CD4-positive, alpha-beta T cell treated with Interleukin-10 for 1 hour (primary cell): Measurements from ENCODE around the gene CRYGN.

Experiments
- DNase-seq: peaks from one replicate; pipeline ENCODE4 v3.0.0-alpha.2; 2020

Gene CRYGN

GRCh38 chr7:151425670-151426440 is 14.1 kb downstream of the CRYGN start:
- DNase-seq = no peak

DNA sequence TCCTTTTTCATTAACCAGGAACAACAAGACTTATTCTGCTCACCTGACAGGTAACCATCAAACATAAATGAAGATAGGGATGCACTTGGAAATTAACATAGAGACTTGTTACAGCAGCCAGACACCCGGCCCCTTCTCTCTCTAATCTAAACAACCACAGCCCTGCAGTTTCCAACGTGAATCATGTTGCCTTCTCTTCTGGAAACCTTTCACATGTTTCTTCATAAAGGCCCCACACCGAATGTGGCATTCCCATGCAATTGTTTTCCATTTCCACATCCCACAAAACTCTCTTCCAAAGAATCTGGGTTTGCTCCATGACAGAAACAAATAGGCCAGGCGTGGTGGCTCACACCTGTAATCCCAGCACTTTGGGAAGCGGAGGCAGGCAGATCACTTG is 15.1 kb downstream of the CRYGN start:
- DNase-seq = no peak

DNA sequence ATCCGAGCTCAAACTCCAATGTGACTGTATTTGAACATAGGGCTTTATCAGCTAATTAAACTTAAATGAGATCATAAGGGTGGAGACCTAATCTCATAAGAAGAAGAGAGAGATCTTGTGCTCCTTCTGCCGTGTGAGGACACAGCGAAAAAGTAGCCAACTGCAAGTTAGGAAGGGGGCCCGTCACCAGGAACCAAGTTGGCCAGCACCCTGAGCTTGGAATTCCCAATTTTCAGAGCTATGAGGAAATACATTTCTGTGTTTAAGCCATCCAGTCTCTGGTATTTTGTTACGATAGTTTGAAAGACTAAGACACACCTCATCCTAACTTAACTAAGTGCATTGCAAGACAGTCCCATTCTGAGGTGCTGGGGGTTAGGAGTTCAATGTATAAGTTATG is 16.0 kb downstream of the CRYGN start:
- no peak for DNase-seq

- no peak for DNase-seq
Measured at GRCh38 chr7:151423226-151423625, 16.7 kb downstream of the CRYGN start.

DNA sequence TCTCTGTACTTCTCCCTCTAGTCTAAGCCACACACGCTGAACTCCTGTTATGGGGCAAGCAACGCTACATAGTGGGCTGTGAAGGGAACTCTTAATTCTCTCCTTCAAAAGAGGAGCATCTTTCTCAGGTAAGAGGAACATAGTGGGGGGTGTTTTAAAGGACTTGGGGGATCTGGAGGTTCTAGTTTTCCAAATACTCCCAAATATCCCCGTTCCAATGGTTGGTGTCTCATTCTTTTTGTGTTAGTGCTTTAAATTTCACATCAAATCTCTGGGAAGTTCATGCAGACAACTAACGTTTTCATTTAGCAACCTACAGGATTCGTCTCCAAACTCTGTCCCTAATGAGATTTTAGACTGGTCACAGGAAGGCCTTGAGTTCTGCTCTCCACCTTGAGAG is 17.7 kb downstream of the CRYGN start:
- DNase-seq = no peak

DNA sequence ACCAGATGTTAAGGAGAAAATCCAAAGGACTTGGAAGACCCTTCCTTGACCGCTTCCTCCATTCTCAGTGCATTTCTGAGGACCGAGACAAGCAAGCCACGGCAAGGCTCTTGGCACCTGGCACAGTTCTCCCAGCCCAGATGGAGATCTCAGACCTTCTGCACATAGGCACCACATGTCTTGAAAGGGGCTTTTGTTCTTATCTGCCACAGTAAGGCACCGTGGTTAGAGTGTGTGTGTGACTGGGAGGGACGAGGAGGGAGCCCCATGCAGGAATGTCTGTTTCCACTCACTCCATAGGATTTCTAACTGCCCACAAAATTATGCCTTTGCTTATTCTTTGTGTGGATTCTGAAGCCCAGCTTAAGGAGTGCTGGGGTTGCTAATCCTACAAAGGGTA is 19.8 kb downstream of the CRYGN start:
- no peak for DNase-seq

DNA sequence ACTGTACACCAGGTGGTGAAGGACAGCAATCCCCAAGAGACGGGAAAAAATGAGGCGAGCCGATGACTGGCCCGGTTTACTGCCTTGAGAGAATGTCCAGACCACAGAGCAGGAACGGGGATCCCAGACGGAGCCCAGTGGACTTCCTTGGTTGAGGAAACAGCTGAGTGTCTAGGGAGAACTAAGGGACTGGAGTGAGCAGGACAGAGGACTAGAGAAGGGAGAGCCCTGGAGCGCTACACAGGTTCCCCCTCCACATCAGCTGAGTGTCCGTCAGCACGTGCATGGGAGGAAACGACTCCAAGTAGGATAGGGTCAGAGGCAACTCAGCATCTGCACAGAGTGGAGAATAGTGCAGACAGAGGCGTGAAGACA is 23.0 kb downstream of the CRYGN start:
- no peak for DNase-seq

GRCh38 chr7:151416112-151416940 is 23.6 kb downstream of the CRYGN start:
- no peak for DNase-seq

DNA sequence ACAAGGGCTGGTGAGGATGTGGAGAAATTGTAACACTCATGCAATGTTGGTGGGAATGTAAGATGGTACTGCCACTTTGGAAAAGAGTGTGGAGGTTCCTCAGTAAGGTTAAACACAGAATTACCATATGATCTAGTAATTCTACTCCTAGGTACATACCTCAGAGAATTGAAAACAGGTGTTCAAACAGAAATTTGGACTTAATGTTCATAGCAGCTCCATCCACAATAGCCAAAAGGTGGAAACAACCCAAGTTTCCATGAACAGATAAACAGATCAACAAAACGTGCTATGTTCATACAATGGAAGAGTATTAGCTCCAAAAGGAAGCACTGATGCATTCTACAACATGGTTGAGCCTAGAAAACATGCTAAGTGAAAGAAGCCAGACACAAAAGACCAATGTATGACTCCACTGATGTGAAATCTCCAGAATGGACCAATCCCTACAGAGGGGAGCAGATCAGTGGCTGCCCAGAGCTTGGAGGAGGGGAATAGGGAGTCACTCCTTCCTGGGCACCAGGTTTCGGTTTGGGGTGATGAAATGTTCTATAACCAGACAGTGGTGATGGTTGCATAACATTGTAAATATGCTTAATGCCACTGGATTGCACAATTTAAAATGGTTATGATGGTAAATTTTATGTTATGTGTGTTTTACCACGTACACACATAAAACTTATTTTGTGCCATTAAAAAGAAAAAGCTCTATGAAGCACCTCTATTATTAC is 24.4 kb downstream of the CRYGN start:
- no peak for DNase-seq

DNA sequence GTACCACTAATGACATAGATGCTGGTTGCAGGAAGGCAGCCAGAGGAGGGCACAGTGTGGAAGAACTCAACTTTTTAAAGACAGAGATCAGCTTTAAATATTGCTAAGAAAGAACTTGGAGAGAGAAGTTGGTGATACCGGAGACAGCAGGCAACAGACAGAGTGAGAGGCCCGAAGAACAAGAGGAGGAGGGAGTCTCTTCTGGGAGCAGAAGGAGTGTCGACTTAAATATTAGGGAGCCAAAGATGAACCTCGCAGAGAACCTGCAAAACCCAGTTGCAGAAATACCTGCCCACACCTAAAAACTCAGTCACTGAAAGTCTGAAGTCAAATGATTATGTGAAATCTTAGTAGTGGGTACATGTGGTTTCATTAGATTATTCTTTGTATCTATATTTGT is 26.7 kb downstream of the CRYGN start:
- DNase-seq = no peak

DNA sequence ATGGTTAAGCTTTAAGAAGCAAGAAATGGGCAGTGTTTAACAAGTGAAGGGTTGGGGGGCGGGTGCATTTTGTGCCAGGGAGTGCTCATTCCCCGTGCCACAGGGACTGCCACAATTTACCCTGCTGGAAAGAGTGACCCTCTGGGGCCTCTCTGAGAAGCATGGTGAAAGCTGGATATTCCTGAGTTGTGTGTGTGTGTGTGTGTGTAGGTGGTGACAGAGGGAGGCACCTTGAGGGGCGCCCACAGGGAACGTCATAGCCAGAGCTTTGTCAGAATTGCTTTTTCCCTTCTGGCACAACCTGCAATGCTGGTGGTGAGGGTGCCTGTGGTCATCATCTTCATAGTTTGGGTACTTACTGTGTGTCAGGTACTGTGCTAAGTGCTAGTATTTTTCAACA is 27.6 kb downstream of the CRYGN start:
- no peak for DNase-seq

DNA sequence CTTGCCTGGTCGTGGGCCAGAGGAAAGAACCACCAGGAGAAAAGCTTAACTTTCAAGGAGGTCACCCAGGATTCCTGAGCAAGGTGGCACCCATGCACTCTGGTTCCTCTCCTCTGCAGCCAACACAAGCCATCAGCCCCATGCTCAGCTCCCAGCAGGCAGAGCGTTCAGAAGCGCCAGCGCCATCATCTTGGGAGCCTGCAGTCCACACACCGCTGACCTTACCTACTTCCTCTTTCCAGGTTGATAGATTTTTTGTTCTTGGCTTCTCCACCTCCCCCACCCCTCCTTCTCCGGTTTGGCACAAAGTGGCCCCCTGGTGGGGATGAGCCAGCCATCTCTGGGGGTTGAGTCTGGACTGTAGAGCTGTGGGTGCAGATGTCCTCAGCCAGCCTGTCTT is 28.4 kb downstream of the CRYGN start:
- DNase-seq = no peak

- DNase-seq = peak; percentile 54
Measured at GRCh38 chr7:151410405-151411390, 29.2 kb downstream of the CRYGN start.

- peak; percentile 38 for DNase-seq
Measured at GRCh38 chr7:151409667-151410404, 30.1 kb downstream of the CRYGN start, which contains the start of gene WDR86. WDR86 (minus strand) TSS chr7:151410038; CDS start chr7:151409589, 449 bp downstream.

- DNase-seq = peak; percentile 90
Measured at GRCh38 chr7:151408839-151409666, 30.9 kb downstream of the CRYGN start.

DNA sequence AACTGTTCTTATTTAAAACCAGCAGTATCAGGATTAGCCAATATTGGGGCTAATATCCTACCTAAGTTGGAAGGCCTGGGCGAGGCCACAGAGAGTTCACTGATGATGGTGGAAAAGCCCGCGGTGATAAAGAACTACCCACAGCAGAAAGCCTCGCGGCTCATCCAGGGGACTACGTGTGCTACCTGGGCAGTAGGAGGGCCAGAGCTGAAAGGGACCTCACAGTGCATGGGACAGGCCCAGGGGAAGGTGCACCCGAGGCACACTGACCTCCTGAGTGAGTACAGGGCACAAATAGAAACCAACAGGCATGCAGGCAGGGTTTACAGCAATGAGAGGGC is 31.5 kb downstream of the CRYGN start:
- no peak for DNase-seq

DNA sequence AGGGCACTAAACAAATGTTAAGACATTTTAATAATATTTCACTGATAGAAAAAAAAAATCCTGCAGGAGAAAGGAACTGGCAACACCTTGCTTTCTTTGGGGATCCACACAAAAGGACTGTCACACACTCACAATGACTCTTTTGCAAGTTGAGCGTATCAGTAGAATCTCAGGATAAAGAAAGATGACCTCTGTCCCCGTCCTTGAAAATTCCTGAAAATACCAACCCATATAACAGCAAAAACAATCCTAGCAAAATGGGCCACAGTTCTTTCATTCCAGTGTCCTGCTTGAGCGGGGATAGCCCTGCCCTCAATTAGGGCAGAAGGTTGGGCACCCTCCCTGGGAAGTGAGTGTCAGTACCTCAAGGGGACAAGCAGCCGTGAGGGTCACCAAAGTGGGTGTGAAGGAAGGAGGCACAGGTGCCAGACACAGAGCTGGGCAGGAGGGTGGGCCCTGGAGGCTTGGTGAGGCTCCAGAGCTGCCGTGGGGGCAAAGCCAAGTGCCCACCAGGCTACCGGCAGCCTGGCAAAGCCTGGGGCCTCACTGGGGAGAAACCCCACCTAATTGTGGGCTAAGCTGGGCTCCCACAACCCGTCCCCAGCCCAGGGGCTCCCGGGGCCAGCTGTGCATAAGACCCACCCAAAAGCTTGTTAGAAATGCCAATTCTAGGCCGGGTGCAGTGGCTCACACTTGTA is 32.9 kb downstream of the CRYGN start:
- DNase-seq = no peak

GRCh38 chr7:151406051-151406875 is 33.7 kb downstream of the CRYGN start:
- DNase-seq = no peak

GRCh38 chr7:151405588-151405987 is 34.4 kb downstream of the CRYGN start:
- no peak for DNase-seq
